Liver (tissue), 9 donors: ENCODE measurements around the gene TIE1. TPM values are rescaled to one million over a fixed set of nuclear protein-coding genes. Genes with fewer than 3 reads are reported as not detected.

Experiments
- DNase-seq: peaks from one replicate; pipeline ENCODE4 v3.0.0-alpha.2; 2017; ENCODE audit warnings: low spot score
- H3K27ac ChIP-seq, 2 donors: one replicate each; pipeline ENCODE4 v1.7.0; 2013; ENCODE audit warnings: inconsistent platforms in 2 of 2, low read length in 2 of 2, control low read depth in 1 of 2, low read depth in 1 of 2, mild to moderate bottlenecking in 1 of 2
- H3K27me3 ChIP-seq, 4 donors: one replicate each; pipeline versions ENCODE4 v1.6.1 to v1.7.0; 2013; ENCODE audit warnings: low read length in 3 of 4, inconsistent platforms in 1 of 4, mild to moderate bottlenecking in 1 of 4, moderate library complexity in 1 of 4; ENCODE audit not compliant: control insufficient read depth in 4 of 4, insufficient read depth in 4 of 4
- H3K36me3 ChIP-seq, 4 donors: one replicate each; pipeline versions ENCODE4 v1.6.1 to v1.7.0; 2013; ENCODE audit warnings: low read length in 3 of 4, mild to moderate bottlenecking in 3 of 4, low read depth in 1 of 4, moderate library complexity in 1 of 4; ENCODE audit not compliant: control insufficient read depth in 4 of 4, insufficient read depth in 3 of 4
- H3K4me1 ChIP-seq, 4 donors: one replicate each; pipeline versions ENCODE4 v1.6.1 to v1.7.0; 2013; ENCODE audit warnings: low read length in 3 of 4, mild to moderate bottlenecking in 3 of 4, moderate library complexity in 1 of 4; ENCODE audit not compliant: control insufficient read depth in 4 of 4, insufficient read depth in 4 of 4
- H3K4me3 ChIP-seq, 3 donors: one replicate each; pipeline versions ENCODE4 v1.6.1 to v1.7.0; 2013; ENCODE audit warnings: low read length in 3 of 3, control low read depth in 1 of 3, low read depth in 1 of 3, mild to moderate bottlenecking in 1 of 3
- H3K9ac ChIP-seq, 2 donors: one replicate each; pipeline ENCODE4 v1.7.0; 2013; ENCODE audit warnings: low read length in 2 of 2, mild to moderate bottlenecking in 2 of 2, moderate library complexity in 2 of 2, control low read depth in 1 of 2, low read depth in 1 of 2
- H3K9me3 ChIP-seq, 4 donors: one replicate each; pipeline versions ENCODE4 v1.6.1 to v1.7.0; 2013; ENCODE audit warnings: low read length in 3 of 4; ENCODE audit not compliant: control insufficient read depth in 4 of 4
- ATF3 ChIP-seq: IDR thresholded peaks from 2 replicates; pipeline ENCODE4 v1.6.1; 2016; ENCODE audit warnings: antibody characterized with exemption
- CTCF ChIP-seq: fragments of 150-350 bp; IDR thresholded peaks from 2 replicates; pipeline ENCODE4 v1.5.1; 2017; ENCODE audit warnings: improper control_type of control experiment, low read depth, low read length; ENCODE audit not compliant: missing input control
- EGR1 ChIP-seq, 2 donors: IDR thresholded peaks; 2 replicates each; pipeline ENCODE4 v1.6.1; 2016 to 2018; ENCODE audit warnings: antibody characterized with exemption in 2 of 2, low read depth in 2 of 2
- FOXA1 ChIP-seq: IDR thresholded peaks from 2 replicates; pipeline ENCODE4 v1.6.1; 2016; ENCODE audit warnings: antibody characterized with exemption
- FOXA2 ChIP-seq: IDR thresholded peaks from 2 replicates; pipeline ENCODE4 v1.6.1; 2016; ENCODE audit warnings: antibody characterized with exemption
- GABPA ChIP-seq, 2 donors: IDR thresholded peaks in 1 of 2; conservative IDR thresholded peaks in 1 of 2; 2 replicates each; pipeline ENCODE4 v1.6.1; 2016; ENCODE audit warnings: antibody characterized with exemption in 2 of 2, mild to moderate bottlenecking in 1 of 2, moderate library complexity in 1 of 2
- HNF4A ChIP-seq, 2 donors: conservative IDR thresholded peaks; 2 replicates each; pipeline ENCODE4 v1.6.1; 2016; ENCODE audit warnings: antibody characterized with exemption in 2 of 2, mild to moderate bottlenecking in 2 of 2
- HNF4G ChIP-seq: IDR thresholded peaks from 2 replicates; pipeline ENCODE4 v1.6.1; 2016; ENCODE audit warnings: antibody characterized with exemption
- JUND ChIP-seq, 2 donors: IDR thresholded peaks; 2 replicates each; pipeline ENCODE4 v1.6.1; 2016; ENCODE audit warnings: antibody characterized with exemption in 2 of 2
- MAX ChIP-seq: IDR thresholded peaks from 2 replicates; pipeline ENCODE4 v1.6.1; 2016; ENCODE audit warnings: antibody characterized with exemption
- NR2F2 ChIP-seq: IDR thresholded peaks from 2 replicates; pipeline ENCODE4 v1.6.1; 2016; ENCODE audit warnings: antibody characterized with exemption
- RAD21 ChIP-seq, 2 donors: IDR thresholded peaks; 2 replicates each; pipeline ENCODE4 v1.6.1; 2016; ENCODE audit warnings: antibody characterized with exemption in 2 of 2, mild to moderate bottlenecking in 2 of 2
- REST ChIP-seq: IDR thresholded peaks from 2 replicates; pipeline ENCODE4 v1.6.1; 2016; ENCODE audit warnings: antibody characterized with exemption, mild to moderate bottlenecking
- RXRA ChIP-seq, 2 donors: IDR thresholded peaks; 2 replicates each; pipeline ENCODE4 v1.6.1; 2017 to 2018; ENCODE audit warnings: antibody characterized with exemption in 2 of 2, mild to moderate bottlenecking in 1 of 2
- SP1 ChIP-seq: IDR thresholded peaks from 2 replicates; pipeline ENCODE4 v1.6.1; 2018; ENCODE audit warnings: antibody characterized with exemption, mild to moderate bottlenecking
- TAF1 ChIP-seq: conservative IDR thresholded peaks from 2 replicates; pipeline ENCODE4 v1.6.1; 2016; ENCODE audit warnings: antibody characterized with exemption, mild to moderate bottlenecking
- YY1 ChIP-seq: IDR thresholded peaks from 2 replicates; pipeline ENCODE4 v1.6.1; 2016; ENCODE audit warnings: antibody characterized with exemption, mild to moderate bottlenecking
- ZBTB33 ChIP-seq: IDR thresholded peaks from 2 replicates; pipeline ENCODE4 v1.6.1; 2016; ENCODE audit warnings: antibody characterized with exemption
- WGBS: extraction: QIAGEN DNeasy Blood & Tissue Kit; methylation state at CpG from one replicate; pipeline ENCODE4 v1.1.7; 2013; 5-methylcytosine and 5-hydroxymethylcytosine counted together
- polyA plus RNA-seq, 2 donors: library from polyadenylated mRNA; stranded (reverse) in 1 of 2; unstranded in 1 of 2; fragments of 200-250 nt in 1 of 2; fragments of >200 nt in 1 of 2; fragmentation: Nextera tagmentation in 1 of 2; extraction: Ambion mirVana in 1 of 2; gene quantifications; one replicate each; pipeline versions ENCODE4 v1.2.1 to v1.2.3, GENCODE V29; 2013 to 2015
- total RNA-seq, 2 donors: library from RNA; depleted of rRNA; stranded (reverse); fragments of >200 nt; gene quantifications; one replicate each; pipeline ENCODE4 v1.2.3, GENCODE V29; 2014
- donor health status: healthy.
- donor health status: healthy.
- donor health status: healthy.
- donor health status: healthy.
- donor health status: healthy.

The TIE1 gene
- total and polyA plus RNA-seq, 4 donors, result 3.6 to 17.6 (median 8.9) TPM

- no peak for TF ChIP-seq MAX
- peak; percentile 30 for TF ChIP-seq FOXA1
These were observed 35.4 kb upstream of the TIE1 start (continued) for GRCh38 chr1:43265431-43265830.

- no peak overlapping the region for H3K9ac ChIP-seq
These were observed 33.9 kb upstream of the TIE1 start for GRCh38 chr1:43266881-43267280.

More at GRCh38 chr1:43266881-43267280, 33.9 kb upstream of the TIE1 start:
- TF ChIP-seq HNF4A (conservative IDR thresholded peaks at IDR 0.05), result no peak
- TF ChIP-seq ATF3, result no peak
- TF ChIP-seq RAD21 (IDR thresholded peaks at IDR 0.05), result no peak
- TF ChIP-seq FOXA1, result no peak
- TF ChIP-seq JUND (IDR thresholded peaks at IDR 0.05), result no peak
- no peak for TF ChIP-seq EGR1 (IDR thresholded peaks at IDR 0.05; ENCODE audit: low read depth in 2 of 2)
- no peak for TF ChIP-seq CTCF
- no peak for TF ChIP-seq FOXA2
- no peak for TF ChIP-seq HNF4G
- TF ChIP-seq GABPA (IDR thresholded peaks at IDR 0.05 in 1 of 2, conservative IDR thresholded peaks at IDR 0.05 in 1 of 2), result no peak
- TF ChIP-seq REST, result no peak
- no peak for TF ChIP-seq ZBTB33
- TF ChIP-seq RXRA (IDR thresholded peaks at IDR 0.05), result no peak
- TF ChIP-seq MAX, result no peak
- no peak for TF ChIP-seq YY1
- no peak for TF ChIP-seq SP1
- TF ChIP-seq NR2F2, result no peak
- TF ChIP-seq TAF1, result no peak
- Histone ChIP-seq H3K27ac (no peak overlapping the region), H3K4me1 (peaks cover 10 to 25% (median 23%) of the 10 kb centered on the region in 4 donors), H3K27me3 (peaks cover 0 to 2% (median 0%) of the 10 kb centered on the region in 4 donors), H3K9me3 (no peaks in the 10 kb centered on the region), H3K36me3 (no peaks in the 10 kb centered on the region), H3K4me3 (no peak overlapping the region)
- no peak for DNase-seq
- 99% methylated on average over 1 of the region's 1 CpG for WGBS
